ENCODE results near the gene SLC25A33.
A peak's percentile ranks its signal among the peaks of the same experiment; 100 is the strongest.

Gene SLC25A33, protein sequence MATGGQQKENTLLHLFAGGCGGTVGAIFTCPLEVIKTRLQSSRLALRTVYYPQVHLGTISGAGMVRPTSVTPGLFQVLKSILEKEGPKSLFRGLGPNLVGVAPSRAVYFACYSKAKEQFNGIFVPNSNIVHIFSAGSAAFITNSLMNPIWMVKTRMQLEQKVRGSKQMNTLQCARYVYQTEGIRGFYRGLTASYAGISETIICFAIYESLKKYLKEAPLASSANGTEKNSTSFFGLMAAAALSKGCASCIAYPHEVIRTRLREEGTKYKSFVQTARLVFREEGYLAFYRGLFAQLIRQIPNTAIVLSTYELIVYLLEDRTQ

DNA sequence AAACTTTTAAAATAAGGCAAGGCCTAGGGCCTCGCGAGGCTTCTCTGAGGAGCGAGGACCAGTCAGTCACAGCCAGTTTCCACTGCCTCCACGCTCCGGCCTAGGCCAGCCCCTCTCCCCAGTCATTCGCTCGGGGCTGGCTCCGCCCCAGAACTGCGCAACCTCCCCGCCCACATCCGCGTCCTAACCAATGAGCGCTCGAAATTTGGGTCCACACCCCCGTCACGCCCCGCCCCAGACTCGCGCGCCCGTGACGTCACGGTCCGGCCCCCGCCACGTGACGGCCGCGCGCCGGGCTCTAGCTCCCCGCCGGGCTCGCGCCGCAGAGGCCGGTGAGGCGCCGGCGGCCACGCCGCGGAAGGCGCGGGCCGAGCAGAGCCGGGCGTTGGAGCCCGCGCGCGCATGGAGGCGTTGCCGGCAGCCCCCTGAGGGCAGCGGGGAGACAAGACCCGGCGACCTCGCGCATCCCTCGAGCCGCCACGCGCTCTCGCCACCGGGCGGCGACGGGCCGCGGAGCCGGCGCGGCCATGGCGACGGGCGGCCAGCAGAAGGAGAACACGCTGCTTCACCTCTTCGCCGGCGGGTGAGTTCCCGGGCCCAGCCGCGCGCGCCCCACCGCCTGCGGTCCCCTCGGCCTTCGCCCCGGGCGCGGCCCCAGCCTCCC is at the start of gene SLC25A33:
Gene SLC25A33, plus strand, starts transcription at position 301 of the 664 bp plus-strand sequence. Its CDS starts 227 bp downstream, at position 528.
- Histone ChIP-seq H3K4me3 (ENCODE audit: low read length) (peak within 1 kb of the TSS; percentile 81), H3K9ac (ENCODE audit: low read length) (peak within 1 kb of the TSS; percentile 59), H3K36me3 (ENCODE audit: control insufficient read depth, low read depth, low read length) (no peaks in the 10 kb centered on the region), H3K9me3 (ENCODE audit: control insufficient read depth, low read depth, low read length) (no peaks in the 10 kb centered on the region), H3K4me1 (ENCODE audit: control insufficient read depth, low read depth, low read length) (peaks cover 13% of the 10 kb centered on the region), H3K27ac (ENCODE audit: low read length) (no peak within 1 kb of the TSS), H3K27me3 (ENCODE audit: control insufficient read depth, insufficient read depth, low read length) (no peaks in the 10 kb centered on the region)

DNA sequence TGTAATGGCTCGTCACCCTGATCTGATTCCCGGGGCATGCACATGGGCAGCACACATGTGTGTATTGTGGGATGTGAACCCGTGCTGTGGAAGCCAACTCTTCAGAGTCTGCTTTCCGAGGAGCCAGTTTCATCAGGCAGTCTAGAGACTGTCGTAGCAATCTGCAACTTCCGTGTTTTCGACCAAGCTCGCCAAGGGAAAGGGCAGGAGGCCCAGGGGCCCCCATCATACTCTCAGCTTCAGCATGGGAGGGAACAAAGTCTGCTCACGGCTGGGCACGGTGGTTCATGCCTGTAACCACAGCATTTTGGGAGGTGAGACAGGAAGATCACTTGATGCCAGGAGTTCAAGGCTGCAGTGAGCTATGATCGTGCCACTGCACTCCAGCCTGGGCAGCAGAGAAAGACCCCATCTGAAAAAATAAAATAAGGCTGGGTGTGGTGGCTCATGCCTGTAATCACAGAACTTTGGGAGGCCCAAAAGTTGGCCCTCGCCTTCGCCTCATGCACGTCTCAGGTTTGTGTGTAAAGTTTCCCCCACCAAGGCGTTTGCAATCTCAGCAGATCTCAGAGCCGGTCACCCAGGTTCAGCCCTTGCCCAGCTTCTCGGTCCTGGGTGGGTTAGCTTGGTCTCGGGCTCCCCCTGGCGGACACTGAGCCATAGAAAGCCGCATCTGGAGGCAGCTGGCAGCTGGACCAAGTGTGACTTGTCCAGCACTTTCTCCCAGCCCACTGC is 48.5 kb upstream of the SLC25A33 start:
- Histone ChIP-seq H3K27me3 (ENCODE audit: control insufficient read depth, insufficient read depth, low read length) (peaks cover 12% of the 10 kb centered on the region), H3K27ac (ENCODE audit: low read length) (no peak overlapping the region), H3K9ac (ENCODE audit: low read length) (no peak overlapping the region), H3K9me3 (ENCODE audit: control insufficient read depth, low read depth, low read length) (no peaks in the 10 kb centered on the region), H3K4me3 (ENCODE audit: low read length) (no peak overlapping the region), H3K4me1 (ENCODE audit: control insufficient read depth, low read depth, low read length) (no peaks in the 10 kb centered on the region), H3K36me3 (ENCODE audit: control insufficient read depth, low read depth, low read length) (no peaks in the 10 kb centered on the region)

GRCh38 chr1:9493326-9493725 is 45.9 kb upstream of the SLC25A33 start:
- Histone ChIP-seq H3K9me3 (ENCODE audit: control insufficient read depth, low read depth, low read length) (no peaks in the 10 kb centered on the region), H3K27ac (ENCODE audit: low read length) (no peak overlapping the region), H3K36me3 (ENCODE audit: control insufficient read depth, low read depth, low read length) (no peaks in the 10 kb centered on the region), H3K27me3 (ENCODE audit: control insufficient read depth, insufficient read depth, low read length) (peaks cover 20% of the 10 kb centered on the region), H3K4me3 (ENCODE audit: low read length) (no peak overlapping the region), H3K9ac (ENCODE audit: low read length) (no peak overlapping the region), H3K4me1 (ENCODE audit: control insufficient read depth, low read depth, low read length) (no peaks in the 10 kb centered on the region)

DNA sequence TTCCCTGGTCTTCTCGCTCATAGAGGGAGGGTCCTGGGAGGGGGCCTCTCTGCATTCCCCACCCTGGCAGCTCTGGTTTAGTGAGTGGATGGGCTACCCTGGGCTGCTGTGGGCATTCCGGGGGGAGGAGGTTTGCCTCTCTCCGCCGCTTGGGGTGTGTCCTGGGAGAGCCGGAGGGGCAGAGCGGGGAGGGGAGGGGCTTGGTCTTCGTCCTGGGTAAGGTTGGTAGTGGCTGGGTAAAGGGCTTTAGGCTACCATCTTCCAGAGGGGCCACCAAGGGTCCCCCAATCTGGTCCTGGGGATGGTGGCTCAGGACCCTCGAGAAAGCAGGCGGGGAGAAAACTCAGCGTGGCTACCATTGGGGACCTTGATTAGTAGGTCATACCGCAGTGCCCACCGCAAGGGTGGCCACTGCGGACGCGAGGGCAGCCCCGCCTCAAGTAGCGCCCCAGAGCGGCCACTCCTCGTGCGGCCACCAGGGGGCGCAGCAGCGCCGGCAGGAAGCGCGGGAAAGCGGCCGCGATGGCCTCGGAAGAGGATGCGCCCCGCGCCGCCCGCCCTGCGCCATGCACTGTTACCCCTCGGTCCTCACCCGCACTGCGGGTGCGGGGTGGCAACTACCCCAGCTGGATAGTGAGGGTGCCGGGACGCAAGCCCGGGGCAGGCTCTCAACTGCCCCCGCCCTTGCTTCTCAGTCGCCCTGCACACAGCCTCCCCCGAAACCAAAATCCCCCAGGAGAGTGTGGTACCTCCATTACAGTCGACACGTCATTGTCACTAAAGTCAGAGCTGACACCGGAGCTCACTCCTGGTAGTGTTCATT is 44.1 kb upstream of the SLC25A33 start:
- H3K27me3 ChIP-seq (ENCODE audit: control insufficient read depth, insufficient read depth, low read length), result peaks cover 20% of the 10 kb centered on the region
- no peak overlapping the region for H3K27ac ChIP-seq (ENCODE audit: low read length)

GRCh38 chr1:9495854-9496374 is 43.4 kb upstream of the SLC25A33 start:
- Histone ChIP-seq H3K27ac (ENCODE audit: low read length) (no peak overlapping the region), H3K27me3 (ENCODE audit: control insufficient read depth, insufficient read depth, low read length) (peaks cover 20% of the 10 kb centered on the region), H3K4me3 (ENCODE audit: low read length) (no peak overlapping the region), H3K9me3 (ENCODE audit: control insufficient read depth, low read depth, low read length) (no peaks in the 10 kb centered on the region), H3K4me1 (ENCODE audit: control insufficient read depth, low read depth, low read length) (no peaks in the 10 kb centered on the region), H3K9ac (ENCODE audit: low read length) (no peak overlapping the region), H3K36me3 (ENCODE audit: control insufficient read depth, low read depth, low read length) (no peaks in the 10 kb centered on the region)

More for the DNA sequence above, 44.1 kb upstream of the SLC25A33 start:
- Histone ChIP-seq H3K4me3 (ENCODE audit: low read length) (peak overlapping the region; percentile 42), H3K4me1 (ENCODE audit: control insufficient read depth, low read depth, low read length) (no peaks in the 10 kb centered on the region), H3K9ac (ENCODE audit: low read length) (no peak overlapping the region), H3K36me3 (ENCODE audit: control insufficient read depth, low read depth, low read length) (no peaks in the 10 kb centered on the region), H3K9me3 (ENCODE audit: control insufficient read depth, low read depth, low read length) (no peaks in the 10 kb centered on the region)

- H3K36me3 ChIP-seq (ENCODE audit: control insufficient read depth, low read depth, low read length), result no peaks in the 10 kb centered on the region
- H3K4me3 ChIP-seq (ENCODE audit: low read length), result no peak overlapping the region
- no peak overlapping the region for H3K27ac ChIP-seq (ENCODE audit: low read length)
- H3K9ac ChIP-seq (ENCODE audit: low read length), result no peak overlapping the region
- H3K9me3 ChIP-seq (ENCODE audit: control insufficient read depth, low read depth, low read length), result no peaks in the 10 kb centered on the region
- peaks cover 5% of the 10 kb centered on the region for H3K27me3 ChIP-seq (ENCODE audit: control insufficient read depth, insufficient read depth, low read length)
- no peaks in the 10 kb centered on the region for H3K4me1 ChIP-seq (ENCODE audit: control insufficient read depth, low read depth, low read length)
Measured at GRCh38 chr1:9500756-9501754, 38.2 kb upstream of the SLC25A33 start.

- no peaks in the 10 kb centered on the region for H3K4me1 ChIP-seq (ENCODE audit: control insufficient read depth, low read depth, low read length)
- no peaks in the 10 kb centered on the region for H3K36me3 ChIP-seq (ENCODE audit: control insufficient read depth, low read depth, low read length)
- no peak overlapping the region for H3K4me3 ChIP-seq (ENCODE audit: low read length)
- no peaks in the 10 kb centered on the region for H3K9me3 ChIP-seq (ENCODE audit: control insufficient read depth, low read depth, low read length)
- no peak overlapping the region for H3K9ac ChIP-seq (ENCODE audit: low read length)
- no peak overlapping the region for H3K27ac ChIP-seq (ENCODE audit: low read length)
- H3K27me3 ChIP-seq (ENCODE audit: control insufficient read depth, insufficient read depth, low read length), result no peaks in the 10 kb centered on the region
Measured at GRCh38 chr1:9503001-9503675, 36.1 kb upstream of the SLC25A33 start.

GRCh38 chr1:9505143-9505542 is 34.1 kb upstream of the SLC25A33 start:
- H3K9ac ChIP-seq (ENCODE audit: low read length), result no peak overlapping the region
- no peaks in the 10 kb centered on the region for H3K27me3 ChIP-seq (ENCODE audit: control insufficient read depth, insufficient read depth, low read length)
- H3K4me3 ChIP-seq (ENCODE audit: low read length), result no peak overlapping the region
- peaks cover 2% of the 10 kb centered on the region for H3K4me1 ChIP-seq (ENCODE audit: control insufficient read depth, low read depth, low read length)
- no peaks in the 10 kb centered on the region for H3K36me3 ChIP-seq (ENCODE audit: control insufficient read depth, low read depth, low read length)
- no peak overlapping the region for H3K27ac ChIP-seq (ENCODE audit: low read length)
- no peaks in the 10 kb centered on the region for H3K9me3 ChIP-seq (ENCODE audit: control insufficient read depth, low read depth, low read length)

- H3K4me3 ChIP-seq (ENCODE audit: low read length), result no peak overlapping the region
- H3K4me1 ChIP-seq (ENCODE audit: control insufficient read depth, low read depth, low read length), result peaks cover 4% of the 10 kb centered on the region
- no peak overlapping the region for H3K27ac ChIP-seq (ENCODE audit: low read length)
- H3K27me3 ChIP-seq (ENCODE audit: control insufficient read depth, insufficient read depth, low read length), result no peaks in the 10 kb centered on the region
- no peaks in the 10 kb centered on the region for H3K36me3 ChIP-seq (ENCODE audit: control insufficient read depth, low read depth, low read length)
- H3K9me3 ChIP-seq (ENCODE audit: control insufficient read depth, low read depth, low read length), result no peaks in the 10 kb centered on the region
- H3K9ac ChIP-seq (ENCODE audit: low read length), result no peak overlapping the region
Measured at GRCh38 chr1:9506901-9507300, 32.4 kb upstream of the SLC25A33 start.

DNA sequence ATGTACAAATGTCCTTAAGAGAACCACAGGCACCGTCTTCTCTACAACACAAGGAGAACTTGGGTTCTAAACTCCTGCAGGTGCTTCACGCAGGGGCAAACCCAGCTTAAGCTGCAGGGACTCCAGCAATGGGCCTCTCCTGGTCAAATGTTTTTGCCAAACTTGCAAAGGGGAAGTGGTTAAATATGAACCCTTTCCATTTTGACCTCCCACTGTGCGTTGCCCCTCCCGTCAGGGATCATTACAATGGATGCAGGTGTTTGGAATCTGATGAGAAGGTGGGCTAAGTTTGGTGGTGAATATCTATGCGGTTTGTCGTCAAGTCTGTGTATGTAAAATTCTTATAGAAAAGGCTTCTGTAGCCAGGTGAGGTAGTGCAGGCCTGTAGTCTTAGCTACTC is 29.1 kb upstream of the SLC25A33 start:
- Histone ChIP-seq H3K27me3 (ENCODE audit: control insufficient read depth, insufficient read depth, low read length) (no peaks in the 10 kb centered on the region), H3K9ac (ENCODE audit: low read length) (no peak overlapping the region), H3K27ac (ENCODE audit: low read length) (no peak overlapping the region), H3K4me3 (ENCODE audit: low read length) (no peak overlapping the region), H3K4me1 (ENCODE audit: control insufficient read depth, low read depth, low read length) (peaks cover 4% of the 10 kb centered on the region), H3K36me3 (ENCODE audit: control insufficient read depth, low read depth, low read length) (no peaks in the 10 kb centered on the region), H3K9me3 (ENCODE audit: control insufficient read depth, low read depth, low read length) (no peaks in the 10 kb centered on the region)

All from iPS-18a (cell line).